Coronary artery (tissue), 2 donors: ENCODE measurements around the gene LRRN2.

Experiments
- DNase-seq: peaks from one replicate; pipeline ENCODE4 v3.0.0-alpha.2; 2017; ENCODE audit warnings: low spot score
- H3K27ac ChIP-seq, 2 donors: fragments of 200-600 bp; sonication (generic); one replicate each; pipeline ENCODE4 v1.5.1; 2016 to 2019
- H3K4me3 ChIP-seq: fragments of 200-600 bp; sonication (generic); 2 replicates; pipeline ENCODE4 v1.5.1; 2016; ENCODE audit warnings: mild to moderate bottlenecking, moderate library complexity
- TF ChIP-seq, protein P1 (sequence below): fragments of 200-600 bp; sonication (generic); IDR thresholded peaks from one replicate; pipeline ENCODE4 v1.5.1; 2019; ENCODE audit warnings: antibody characterized with exemption

LRRN2 gene

DNA sequence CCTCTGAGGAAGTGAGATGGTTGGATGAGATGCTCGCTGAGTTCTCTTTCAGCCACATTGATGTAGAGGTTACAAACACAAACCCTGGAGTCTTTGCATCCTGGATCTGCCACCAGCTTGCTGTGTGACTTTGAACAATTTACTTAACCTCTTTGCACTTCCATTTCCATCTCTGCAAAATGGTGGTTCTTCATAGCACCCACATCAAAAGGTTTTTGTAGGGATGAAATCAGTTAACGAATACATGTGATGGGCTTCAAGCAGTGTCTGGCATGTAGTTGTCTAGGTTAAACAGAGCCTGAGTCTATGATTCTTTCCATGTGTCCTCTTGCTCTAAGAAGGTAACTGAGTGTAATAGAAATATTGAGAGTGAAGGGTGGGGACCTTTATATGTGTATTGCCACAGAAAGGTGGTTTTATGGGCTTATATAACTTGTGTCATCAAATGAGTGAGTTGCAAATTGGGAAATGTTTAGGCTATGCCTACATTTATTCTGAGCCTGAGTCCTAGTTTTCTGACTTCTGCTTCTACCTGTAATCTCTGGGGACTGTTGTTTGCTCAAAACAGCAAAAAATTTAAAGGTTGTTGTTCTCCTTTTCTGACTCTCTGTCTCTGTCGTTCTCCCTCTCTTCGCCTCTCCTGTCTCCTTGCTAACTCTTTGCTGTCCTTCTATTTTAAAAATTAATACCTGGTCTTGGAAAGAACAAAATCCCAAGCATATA is 27.3 kb upstream of the LRRN2 start:
- DNase-seq, result no peak

DNA sequence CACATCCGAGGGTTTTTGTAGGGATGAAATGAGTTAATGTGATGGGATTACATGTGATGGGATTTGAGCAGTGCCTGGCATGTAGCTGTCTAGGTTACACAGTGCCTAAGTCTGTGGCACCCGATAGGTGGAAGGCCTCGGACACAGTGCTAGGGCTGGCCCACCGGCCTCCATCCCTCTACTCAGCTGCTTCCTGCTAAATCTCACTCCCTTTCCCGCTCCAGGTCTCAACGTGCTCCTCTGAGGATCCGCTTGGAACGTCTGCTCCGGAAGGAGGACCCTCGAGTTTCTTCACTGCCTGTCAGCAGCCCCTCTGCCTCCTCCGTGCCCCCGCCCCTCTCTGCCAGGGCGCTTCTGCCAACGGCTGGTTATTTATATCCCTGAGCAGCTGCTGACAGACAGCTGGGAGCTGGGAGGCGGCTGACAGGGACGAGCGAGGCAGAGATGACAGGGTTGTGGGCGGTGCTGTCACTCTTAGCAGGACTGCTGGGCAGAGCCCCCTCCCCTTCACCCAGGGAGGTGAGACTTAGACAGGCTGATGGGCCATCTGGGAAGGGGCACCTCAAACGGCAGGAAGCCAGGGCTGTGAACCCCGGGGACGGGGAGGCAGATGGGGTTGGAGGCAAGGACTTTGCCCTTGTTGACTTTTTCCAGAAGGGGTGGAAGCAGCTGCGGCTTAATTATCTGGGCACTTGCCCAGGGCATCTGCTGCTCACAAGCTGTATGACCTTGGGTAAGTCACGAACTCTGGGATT is 26.6 kb upstream of the LRRN2 start:
- no peak for DNase-seq
- TF ChIP-seq, protein P1, sequence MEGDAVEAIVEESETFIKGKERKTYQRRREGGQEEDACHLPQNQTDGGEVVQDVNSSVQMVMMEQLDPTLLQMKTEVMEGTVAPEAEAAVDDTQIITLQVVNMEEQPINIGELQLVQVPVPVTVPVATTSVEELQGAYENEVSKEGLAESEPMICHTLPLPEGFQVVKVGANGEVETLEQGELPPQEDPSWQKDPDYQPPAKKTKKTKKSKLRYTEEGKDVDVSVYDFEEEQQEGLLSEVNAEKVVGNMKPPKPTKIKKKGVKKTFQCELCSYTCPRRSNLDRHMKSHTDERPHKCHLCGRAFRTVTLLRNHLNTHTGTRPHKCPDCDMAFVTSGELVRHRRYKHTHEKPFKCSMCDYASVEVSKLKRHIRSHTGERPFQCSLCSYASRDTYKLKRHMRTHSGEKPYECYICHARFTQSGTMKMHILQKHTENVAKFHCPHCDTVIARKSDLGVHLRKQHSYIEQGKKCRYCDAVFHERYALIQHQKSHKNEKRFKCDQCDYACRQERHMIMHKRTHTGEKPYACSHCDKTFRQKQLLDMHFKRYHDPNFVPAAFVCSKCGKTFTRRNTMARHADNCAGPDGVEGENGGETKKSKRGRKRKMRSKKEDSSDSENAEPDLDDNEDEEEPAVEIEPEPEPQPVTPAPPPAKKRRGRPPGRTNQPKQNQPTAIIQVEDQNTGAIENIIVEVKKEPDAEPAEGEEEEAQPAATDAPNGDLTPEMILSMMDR, result no peak
- Histone ChIP-seq H3K27ac (no peak overlapping the region), H3K4me3 (no peak overlapping the region)

More for the DNA sequence above, 27.3 kb upstream of the LRRN2 start:
- TF ChIP-seq, protein P1, result no peak
- no peak overlapping the region for H3K4me3 ChIP-seq
- no peak overlapping the region for H3K27ac ChIP-seq

DNA sequence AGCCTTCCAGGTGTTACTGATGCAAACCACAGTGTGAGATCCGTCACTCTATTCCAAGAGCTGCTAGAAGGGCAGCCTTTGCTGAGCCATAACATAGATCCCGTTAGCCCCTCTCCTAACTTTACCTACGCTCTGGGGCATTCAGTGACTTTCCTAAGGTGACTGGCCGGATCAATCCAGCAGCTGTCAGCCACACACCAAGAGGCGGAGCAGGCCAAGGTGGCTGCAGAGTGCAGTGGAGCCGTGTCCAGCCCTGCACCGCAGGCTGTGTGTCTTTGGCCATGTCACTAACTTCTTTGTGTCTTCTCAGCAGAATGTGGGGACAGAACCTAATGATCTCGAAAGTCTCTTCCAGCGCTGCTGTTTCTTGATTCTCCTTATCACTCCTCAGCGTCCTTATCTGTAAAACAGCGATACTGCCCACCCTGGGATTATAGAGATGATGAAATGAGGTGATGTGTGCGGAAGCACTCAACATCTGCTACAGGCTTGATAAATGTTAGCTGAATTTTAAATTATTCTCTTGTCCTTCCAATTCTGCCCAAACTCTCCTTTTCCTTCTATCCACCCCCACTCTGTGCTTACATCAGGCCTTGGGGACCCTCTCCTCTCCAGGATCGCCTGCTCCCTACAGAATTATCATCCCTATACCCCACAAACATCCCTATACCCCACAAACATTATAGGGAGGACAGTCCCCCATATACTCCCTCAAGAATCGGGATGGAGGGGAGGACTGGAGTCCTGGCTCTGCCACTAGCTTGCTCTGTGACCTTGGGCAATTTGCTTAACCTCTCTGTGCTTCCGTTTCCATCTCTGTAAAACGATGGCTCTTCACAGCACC is 25.8 kb upstream of the LRRN2 start:
- DNase-seq, result no peak
- TF ChIP-seq, protein P1, result no peak
- H3K4me3 ChIP-seq, result no peak overlapping the region
- no peak overlapping the region for H3K27ac ChIP-seq

DNA sequence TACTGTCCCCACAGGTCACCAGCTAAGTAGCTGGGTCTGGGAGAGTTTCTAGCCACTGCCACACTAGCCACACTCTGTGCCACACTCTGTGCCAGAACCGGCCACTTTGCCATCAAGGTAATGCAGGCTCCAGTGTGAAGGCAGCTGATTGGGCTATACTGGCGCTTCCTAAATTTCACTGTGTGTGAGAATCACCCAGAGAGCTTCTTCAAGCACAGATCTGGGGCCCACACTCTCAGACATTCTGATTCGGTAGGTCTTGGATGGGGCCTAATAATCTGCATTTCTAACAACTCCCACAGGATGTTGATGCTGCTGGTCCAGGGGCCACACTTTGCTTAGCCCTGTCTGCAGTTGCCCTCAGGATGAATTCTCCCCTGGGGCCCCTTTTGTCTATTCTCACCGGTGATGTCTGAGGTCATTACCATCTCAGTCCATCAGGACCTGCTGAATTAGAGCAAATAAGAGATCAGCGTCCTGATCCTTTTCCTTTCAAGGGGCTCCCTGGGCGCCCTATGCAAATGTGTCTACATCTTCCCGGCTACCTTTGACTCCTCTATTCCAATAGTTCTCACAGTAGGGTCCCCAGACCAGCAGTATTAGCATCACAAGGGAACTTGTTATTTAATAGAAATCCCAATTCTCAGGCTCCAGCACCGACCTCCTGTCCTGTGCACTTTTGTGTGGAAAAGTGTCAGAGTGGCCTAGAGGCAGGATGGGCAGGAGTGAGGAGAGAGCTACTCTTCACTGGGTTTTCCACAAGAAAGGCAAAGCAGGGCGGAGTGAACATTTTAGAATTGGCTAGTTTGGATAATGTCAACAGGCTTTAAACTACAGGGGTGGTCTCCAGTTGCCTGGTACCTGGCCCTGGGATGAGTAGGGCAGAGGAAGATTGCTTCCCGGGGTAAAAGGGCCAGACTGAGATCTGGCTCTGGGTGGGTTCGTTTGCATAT is 24.7 kb upstream of the LRRN2 start:
- DNase-seq, result no peak
- TF ChIP-seq, protein P1, result no peak
- H3K27ac ChIP-seq, result no peak overlapping the region

DNA sequence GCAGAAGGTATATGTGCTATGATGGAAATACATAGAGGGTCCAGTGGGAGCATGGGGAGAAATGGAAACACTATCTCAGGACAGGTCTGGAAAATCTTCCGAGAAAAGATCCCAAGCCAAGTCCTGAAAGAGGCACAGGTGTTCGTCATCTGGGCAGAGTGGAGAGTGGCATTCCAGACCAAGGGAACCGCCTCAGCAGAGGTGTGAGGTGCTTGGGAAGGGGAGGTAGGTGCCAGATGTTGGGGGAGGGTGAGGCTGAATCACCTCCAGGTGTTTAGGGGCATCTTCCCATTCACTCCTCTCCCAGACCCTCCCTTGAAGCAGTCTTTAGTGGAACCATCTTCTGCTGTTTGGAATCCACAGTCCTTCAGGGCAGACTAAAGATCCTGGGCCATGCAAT is 23.5 kb upstream of the LRRN2 start:
- TF ChIP-seq, protein P1, result no peak
- H3K4me3 ChIP-seq, result no peak overlapping the region
- no peak overlapping the region for H3K27ac ChIP-seq
- DNase-seq, result no peak

More for the DNA sequence above, 24.7 kb upstream of the LRRN2 start:
- H3K4me3 ChIP-seq, result no peak overlapping the region

DNA sequence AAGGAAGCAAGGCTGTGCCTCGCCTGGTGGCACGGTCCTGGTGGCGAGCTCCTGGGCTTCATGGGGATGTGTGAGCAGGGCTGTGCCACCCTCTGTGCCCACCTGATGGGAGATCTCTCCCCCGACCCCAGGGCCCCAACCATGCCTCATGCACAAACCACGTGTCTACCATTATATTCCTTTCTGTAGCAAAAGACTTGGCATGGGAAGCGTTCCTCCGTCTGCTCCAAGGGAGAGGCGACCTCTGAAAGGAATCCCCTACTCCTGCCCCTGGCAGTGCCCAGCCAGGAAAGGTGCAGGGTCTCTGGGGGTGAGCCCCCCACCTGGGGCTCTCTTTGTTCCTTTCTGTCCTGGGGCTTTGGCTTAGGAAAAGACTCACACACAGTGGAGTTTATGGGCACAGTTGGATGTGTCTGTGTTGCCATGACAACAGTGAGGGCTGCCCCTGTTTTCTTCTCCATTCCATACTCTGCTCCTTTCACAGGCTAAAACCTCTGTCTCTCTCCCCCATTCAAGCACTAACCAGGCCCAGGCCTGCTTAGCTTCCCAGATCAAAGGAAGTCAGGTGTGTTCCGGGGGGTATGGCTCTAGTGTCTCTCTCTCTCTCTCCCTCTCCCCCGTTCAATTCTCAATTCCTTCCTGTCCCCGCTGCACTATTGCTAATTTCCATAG is 21.4 kb upstream of the LRRN2 start:
- TF ChIP-seq, protein P1, result no peak
- H3K27ac ChIP-seq, result no peak overlapping the region
- no peak overlapping the region for H3K4me3 ChIP-seq
- no peak for DNase-seq
